ENCODE data around the gene COL28A1.

Gene COL28A1

GRCh38 chr7:7510794-7511193 is 24.9 kb downstream of the COL28A1 start:
- TF ChIP-seq CTCF (conservative IDR thresholded peaks at IDR 0.05; ENCODE audit: low read depth, low read length): no peak
- H3K4me3 ChIP-seq (ENCODE audit: low read length): no peak overlapping the region
- DNase-seq (ENCODE audit: low read depth): no peak

DNA sequence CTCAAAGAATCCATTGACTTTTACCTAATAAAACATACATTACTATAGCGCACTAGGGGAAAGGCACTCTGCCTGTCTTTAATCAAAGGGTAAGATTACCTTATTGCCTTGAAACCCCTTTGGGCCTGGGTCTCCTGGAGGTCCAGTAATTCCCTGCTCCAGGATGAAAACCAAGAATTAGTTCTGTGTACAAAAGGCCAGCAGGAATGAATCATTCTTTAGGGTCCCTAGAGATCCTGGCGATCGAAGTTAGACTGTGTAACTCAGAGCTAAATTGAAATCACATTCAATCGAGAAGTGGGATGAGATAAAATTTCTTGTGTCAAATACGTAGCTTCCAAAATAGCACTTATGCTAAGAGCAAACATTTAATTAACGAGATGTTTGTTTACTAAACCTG is 29.8 kb downstream of the COL28A1 start:
- no peak overlapping the region for H3K4me3 ChIP-seq (ENCODE audit: low read length)
- no peak for DNase-seq (ENCODE audit: low read depth)
- TF ChIP-seq CTCF (conservative IDR thresholded peaks at IDR 0.05; ENCODE audit: low read depth, low read length): no peak

DNA sequence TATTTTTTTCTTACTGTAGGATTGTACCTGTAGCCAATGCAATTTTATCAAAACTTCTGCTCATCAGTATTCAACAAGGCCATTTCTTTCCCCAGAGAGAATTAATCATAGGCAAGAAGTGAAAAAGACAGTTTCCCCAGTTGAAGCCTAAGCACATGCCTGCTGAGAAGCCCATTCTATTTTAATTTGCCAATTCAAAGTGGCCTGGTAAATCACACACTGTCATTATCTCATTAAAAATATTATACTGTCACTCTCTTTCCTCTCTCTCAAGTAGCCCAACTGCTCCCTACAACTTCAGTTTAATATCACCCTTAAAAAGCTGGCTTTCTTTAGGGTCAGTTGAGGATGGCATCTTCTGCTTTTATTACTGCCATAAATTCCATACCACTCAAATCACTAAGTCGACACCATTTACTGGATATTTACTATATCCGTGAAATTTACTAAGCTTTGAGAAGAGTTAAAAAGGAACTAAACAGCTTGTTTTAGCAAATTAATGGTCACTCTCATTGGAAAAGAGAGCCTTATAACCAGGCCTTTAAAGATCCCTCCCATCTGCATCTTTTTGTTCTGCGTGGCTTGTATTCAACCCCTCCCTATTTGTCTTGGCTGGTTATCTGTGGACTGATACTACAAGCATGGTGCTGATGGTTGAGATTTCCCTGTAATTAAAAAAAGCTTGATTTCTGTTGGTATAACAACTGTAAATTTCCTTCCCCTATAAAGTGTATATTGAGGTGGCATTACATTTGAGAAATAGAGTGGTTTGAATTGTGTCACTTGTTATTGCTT is 30.6 kb downstream of the COL28A1 start:
- DNase-seq (ENCODE audit: low read depth): no peak
- no peak for TF ChIP-seq CTCF (conservative IDR thresholded peaks at IDR 0.05; ENCODE audit: low read depth, low read length)
- no peak overlapping the region for H3K4me3 ChIP-seq (ENCODE audit: low read length)

DNA sequence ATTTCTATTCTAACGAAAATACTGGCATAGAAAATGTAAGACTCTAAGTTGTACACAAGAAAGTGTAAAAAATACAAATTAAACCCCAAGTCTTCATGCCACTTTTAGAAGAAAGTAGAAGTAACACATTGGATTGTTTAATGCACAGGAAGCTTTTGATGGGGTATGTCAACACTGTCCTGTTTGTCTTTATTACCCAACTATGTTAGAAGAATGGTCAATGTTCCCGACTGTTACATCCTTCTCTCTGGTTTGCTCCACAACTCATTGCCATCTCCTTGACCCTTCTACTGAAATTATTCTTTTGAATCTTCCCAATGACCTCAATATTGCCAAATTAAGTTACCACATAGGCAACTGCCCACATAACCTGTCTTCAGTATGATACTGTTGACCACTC is 35.8 kb downstream of the COL28A1 start:
- no peak for TF ChIP-seq CTCF (conservative IDR thresholded peaks at IDR 0.05; ENCODE audit: low read depth, low read length)

GRCh38 chr7:7498856-7499255 is 36.8 kb downstream of the COL28A1 start:
- no peak overlapping the region for H3K4me3 ChIP-seq (ENCODE audit: low read length)
- no peak for DNase-seq (ENCODE audit: low read depth)
- no peak for TF ChIP-seq CTCF (conservative IDR thresholded peaks at IDR 0.05; ENCODE audit: low read depth, low read length)

More for the DNA sequence above, 35.8 kb downstream of the COL28A1 start:
- H3K4me3 ChIP-seq (ENCODE audit: low read length): no peak overlapping the region
- no peak for DNase-seq (ENCODE audit: low read depth)

DNA sequence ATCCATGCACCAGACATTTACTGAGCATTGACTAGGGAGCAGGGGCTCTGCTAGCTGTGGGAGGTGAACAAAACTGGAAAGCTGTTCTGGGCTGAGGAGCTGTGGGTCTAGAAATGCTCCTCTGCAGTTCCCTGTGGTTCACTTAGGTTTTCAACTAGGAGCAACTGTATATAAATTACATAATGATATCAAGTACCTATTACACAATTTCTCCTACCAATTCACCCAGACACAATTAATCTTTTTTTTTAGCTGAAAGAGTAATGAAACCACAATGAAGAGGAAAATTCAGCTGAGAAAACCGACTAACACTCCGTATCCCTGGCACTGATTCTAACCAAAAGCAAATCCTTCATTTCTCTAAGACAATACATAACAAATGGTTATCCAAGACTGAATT is 39.4 kb downstream of the COL28A1 start:
- no peak overlapping the region for H3K4me3 ChIP-seq (ENCODE audit: low read length)
- no peak for TF ChIP-seq CTCF (conservative IDR thresholded peaks at IDR 0.05; ENCODE audit: low read depth, low read length)
- DNase-seq (ENCODE audit: low read depth): no peak

- TF ChIP-seq CTCF (conservative IDR thresholded peaks at IDR 0.05; ENCODE audit: low read depth, low read length): no peak
- H3K4me3 ChIP-seq (ENCODE audit: low read length): no peak overlapping the region
- DNase-seq (ENCODE audit: low read depth): no peak
Measured at GRCh38 chr7:7495171-7495570, 40.5 kb downstream of the COL28A1 start.
